Stimulated activated CD4-positive, alpha-beta T cell treated with anti-CD3 and anti-CD28 coated beads, Interleukin-15, amount 100 ng/mL, for 24 hours (primary cell): ENCODE data around the gene SYNPO.

Experiments
- DNase-seq: peaks from one replicate; pipeline ENCODE4 v3.0.0-alpha.2; 2020

Gene SYNPO

DNA sequence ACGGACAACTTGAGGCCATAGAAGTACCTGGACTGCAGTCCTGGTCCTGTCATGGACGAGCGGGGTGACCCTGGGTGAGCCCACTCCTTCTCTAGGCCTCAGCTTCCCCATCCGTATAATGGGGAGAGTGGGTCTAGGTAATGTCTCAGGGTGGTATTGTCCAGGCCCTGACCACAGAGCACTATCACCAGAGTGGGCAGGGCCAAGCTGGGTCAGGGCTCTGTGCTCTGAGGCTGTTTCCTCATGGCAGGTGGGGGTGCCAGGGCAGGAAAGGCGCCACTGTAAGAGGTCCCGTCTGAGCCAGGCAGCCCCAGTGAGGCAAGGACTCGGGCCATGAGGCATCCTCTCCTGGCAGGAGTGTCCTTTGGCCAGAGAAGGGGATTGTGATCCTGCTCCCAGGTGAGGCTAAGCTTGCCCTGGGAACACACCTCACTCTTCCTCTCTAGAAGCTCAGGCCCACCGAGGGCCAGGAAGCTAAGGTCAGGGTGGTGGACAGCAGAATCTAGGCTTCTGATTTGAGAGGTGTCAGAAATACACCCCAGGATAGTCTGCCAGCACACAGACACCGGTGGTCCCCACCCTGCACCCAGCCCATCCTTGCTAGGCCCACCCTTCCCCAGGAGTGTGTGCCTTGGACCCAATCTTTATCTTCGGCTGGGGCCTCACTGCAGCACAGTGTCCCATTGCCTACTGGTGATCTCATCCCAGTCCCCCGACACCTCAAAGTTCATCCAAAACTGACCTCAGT lies 19.1 kb downstream of the SYNPO start:
- DNase-seq: no peak

DNA sequence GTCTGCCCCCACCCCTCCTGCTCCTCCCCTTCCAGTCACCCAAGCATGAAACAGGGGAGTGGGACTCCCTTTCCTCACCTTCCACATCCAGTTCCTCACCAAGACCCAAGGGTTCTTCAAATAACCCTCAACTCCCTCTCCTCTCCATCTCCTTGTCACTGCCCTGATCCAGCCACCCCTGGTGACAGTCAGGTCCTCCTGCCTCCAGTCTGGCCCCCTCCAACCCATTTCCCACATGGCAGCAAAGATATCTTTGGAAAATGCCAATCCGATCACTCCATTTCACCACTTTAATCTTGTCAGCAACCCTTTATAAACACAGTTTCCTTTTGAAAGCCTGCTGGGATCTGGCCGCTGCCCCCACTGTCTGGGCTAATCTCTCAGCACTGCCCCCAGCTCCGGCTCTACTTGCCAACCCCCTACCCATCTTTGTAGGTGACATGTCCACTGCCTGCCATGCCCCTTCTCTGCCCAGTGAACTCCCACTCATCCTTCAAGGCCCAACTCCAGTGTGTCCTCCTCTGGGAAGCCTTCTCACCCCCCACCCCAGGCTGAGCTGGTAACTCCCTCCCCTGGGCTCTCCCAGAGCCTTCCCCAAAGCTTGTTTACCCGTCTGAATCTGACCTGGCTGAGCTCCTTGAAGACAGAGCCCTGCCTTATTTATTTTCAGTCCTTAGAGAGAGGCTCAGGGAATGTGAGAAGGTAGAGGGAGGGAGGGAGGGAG lies 19.8 kb downstream of the SYNPO start:
- DNase-seq: no peak

GRCh38 chr5:150661086-150661485 lies 20.6 kb downstream of the SYNPO start, which contains the start of gene MYOZ3:
Gene MYOZ3, plus strand, starts transcription at chr5:150661251. Its CDS starts 1,691 bp downstream, at chr5:150662942.
- no peak for DNase-seq

DNA sequence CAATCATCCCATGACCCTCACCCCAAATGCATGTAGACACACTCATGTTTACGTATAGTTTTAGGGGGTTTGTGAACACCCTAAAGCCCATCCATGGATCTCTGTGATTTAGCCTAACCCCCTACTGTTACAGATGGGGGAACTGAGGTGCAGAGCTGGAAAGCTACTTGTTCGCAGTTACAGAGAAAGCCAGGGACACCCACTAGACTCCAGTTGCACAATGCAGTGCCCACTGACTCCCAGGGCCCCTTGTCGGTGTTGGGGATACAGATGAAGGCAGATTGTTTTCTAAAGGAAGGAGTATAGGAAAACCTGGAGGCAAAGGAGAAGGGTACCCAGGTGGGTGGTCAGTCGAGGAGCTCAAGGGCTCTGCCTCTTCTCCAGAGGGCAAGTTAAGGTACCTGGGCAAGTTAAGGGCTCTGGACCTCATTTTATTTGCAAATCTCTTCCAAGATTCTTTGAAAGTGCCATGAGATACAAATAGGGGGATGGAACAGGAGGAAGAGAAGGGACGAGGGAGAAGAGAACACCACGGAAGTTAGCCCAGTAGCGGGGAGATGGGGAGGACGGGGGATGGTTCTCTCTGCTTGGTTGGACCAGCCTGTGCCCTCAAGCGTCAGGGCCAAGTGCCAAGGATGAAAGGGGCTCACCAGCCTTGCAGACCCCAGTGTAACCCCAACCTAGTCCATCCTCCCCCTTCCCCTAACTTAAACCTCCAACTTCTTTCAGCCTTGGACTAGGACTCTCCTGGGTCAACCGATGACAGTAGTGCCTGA lies 21.5 kb downstream of the SYNPO start:
- DNase-seq: no peak

GRCh38 chr5:150662731-150663516 lies 22.5 kb downstream of the SYNPO start:
- DNase-seq: no peak

- no peak for DNase-seq
Observed at GRCh38 chr5:150663936-150664335, 23.5 kb downstream of the SYNPO start.

DNA sequence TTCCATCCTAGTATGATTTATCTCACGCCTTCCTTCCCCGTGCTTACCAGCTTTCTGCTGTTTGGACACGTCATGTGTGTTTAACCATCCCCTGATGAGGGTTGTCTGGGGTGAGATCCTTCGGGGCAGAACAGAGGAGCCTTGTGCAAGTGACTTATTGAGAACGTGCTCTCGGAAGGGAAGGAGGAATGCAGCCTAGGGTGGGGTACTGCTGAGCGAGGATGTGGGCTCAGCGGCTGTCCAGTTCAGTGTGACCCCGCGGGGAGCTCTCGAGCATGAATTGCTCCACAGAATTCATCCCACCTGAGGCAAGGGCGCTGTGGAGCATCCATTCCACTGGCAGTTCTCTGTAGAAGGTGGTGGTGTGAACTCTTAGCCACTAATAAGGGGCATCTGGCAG lies 24.6 kb downstream of the SYNPO start:
- no peak for DNase-seq

GRCh38 chr5:150670275-150670947 lies 30.0 kb downstream of the SYNPO start:
- DNase-seq: no peak

- DNase-seq: no peak
Observed at GRCh38 chr5:150670948-150671310, 30.5 kb downstream of the SYNPO start.

DNA sequence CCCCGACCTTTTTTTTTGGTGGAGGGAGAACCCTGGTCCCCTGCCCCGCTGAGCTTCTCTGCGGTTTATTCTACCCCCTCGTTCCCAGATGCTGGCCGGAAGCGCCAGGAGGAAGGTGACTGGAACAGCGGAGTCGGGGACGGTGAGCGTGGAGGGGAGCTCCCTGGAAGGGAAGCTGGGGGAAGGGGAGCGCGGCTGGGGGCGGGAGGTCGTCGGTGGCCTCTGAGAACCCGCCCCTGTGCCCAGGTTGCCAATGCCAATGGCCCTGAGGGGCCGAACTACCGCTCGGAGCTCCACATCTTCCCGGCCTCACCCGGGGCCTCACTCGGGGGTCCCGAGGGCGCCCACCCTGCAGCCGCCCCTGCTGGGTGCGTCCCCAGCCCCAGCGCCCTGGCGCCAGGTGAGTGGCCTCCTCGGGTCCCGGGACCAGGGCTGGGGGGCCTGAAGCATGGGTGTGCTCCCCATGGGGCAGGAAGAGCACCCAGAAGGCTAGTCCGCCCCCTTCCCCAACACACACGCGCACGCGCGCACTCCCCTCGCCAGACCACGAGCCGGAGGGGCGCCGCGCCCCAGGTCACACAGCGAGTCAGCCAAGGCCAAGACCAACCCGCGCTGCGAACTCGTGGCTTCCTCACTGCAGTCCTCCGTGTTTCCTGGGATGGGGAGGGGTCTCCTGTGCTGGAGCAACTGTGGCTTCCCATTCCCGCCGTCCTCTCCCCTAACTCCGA lies 31.2 kb downstream of the SYNPO start:
- DNase-seq: peak; percentile 44

GRCh38 chr5:150672237-150672883 lies 31.9 kb downstream of the SYNPO start:
- DNase-seq: peak; percentile 42

GRCh38 chr5:150672884-150673275 lies 32.4 kb downstream of the SYNPO start:
- no peak for DNase-seq

DNA sequence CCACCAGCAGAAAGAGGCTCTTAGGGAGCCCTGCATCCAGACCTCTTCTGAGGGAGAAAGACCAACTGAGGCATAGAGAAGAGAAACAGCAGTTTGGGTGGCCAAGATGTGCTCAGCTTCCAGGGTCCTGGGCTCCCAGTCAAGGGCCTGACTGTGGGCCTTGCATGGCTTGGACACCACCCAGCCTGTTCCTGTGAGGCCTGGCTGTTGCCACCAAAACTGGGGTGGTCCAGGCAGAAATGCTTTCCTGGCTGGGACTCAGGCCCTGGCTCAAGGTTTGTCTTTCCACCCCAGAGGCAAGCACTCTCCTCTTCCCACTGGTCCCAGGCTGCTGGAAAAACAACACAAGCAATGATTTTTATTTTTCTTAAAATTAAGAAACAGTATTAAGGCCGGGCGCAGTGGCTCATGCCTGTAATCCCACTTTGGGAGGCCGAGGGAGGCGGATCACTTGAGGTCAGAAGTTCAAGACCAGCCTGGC lies 33.9 kb downstream of the SYNPO start:
- DNase-seq: no peak

GRCh38 chr5:150675069-150675468 lies 34.6 kb downstream of the SYNPO start:
- no peak for DNase-seq

GRCh38 chr5:150676578-150676977 lies 36.1 kb downstream of the SYNPO start:
- DNase-seq: no peak

- DNase-seq: no peak
Observed at GRCh38 chr5:150689120-150689519, 48.7 kb downstream of the SYNPO start.

DNA sequence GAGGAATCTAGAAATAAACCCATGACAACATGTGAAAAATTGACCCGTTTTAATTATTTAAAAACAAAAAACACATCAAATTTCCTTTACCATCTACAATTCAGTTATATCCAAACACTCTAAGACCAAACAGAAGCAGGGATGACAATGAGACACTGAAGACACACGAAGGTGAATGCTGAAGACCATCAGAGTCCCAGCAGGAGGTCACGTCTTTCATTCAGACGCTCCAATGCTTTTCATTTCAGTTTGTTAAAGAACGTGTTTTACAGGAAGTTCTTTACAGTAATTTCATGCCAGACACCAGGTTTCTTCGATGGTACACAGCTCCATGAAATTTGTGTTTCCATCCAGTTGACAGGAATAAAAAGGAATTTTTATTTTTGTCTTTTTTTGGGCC lies 50.3 kb downstream of the SYNPO start:
- DNase-seq: no peak

- DNase-seq: no peak
Observed at GRCh38 chr5:150692276-150692675, 51.8 kb downstream of the SYNPO start.

DNA sequence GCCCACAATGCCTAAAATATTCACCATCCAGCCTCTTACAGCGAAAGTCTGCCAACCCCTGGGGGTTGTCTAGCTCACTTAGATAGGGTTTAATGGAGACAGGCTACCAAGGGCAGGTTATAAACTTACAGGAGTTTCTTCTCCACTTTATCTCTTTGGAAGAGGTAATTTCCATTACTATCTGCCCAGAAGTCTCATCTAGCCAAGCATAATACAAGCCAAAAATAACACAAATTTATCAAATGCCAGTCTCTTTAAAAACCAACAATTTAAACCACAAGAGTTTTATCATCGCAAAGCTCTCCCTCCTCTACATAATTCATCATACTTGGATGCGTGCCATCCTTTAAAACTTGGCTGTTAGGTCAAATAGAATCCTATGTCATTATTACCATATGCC lies 54.2 kb downstream of the SYNPO start:
- DNase-seq: no peak

GRCh38 chr5:150700246-150700593 lies 59.8 kb downstream of the SYNPO start:
- no peak for DNase-seq
